Motor neuron (in vitro differentiated cells): Measurements from ENCODE around the gene BEND7. TPM values are rescaled to one million over a fixed set of nuclear protein-coding genes. Genes with fewer than 3 reads are reported as not detected.

Experiments
- ATAC-seq, 8 experiments: fragments of 200-7000 bp; cut with Tn5 transposase; replicated peaks in 6 of 8; 2 replicates each; pipeline ENCODE4 v1.8.0; 2021; ENCODE audit warnings: mild to moderate bottlenecking in 8 of 8, moderate library complexity in 8 of 8
- H3K27ac ChIP-seq, 2 donors: fragments of 250-450 bp; sonication (Bioruptor Pico); 2 replicates each; pipeline ENCODE4 v1.9.0; 2021; ENCODE audit warnings: antibody characterized with exemption in 2 of 2, mild to moderate bottlenecking in 2 of 2, moderate library complexity in 1 of 2
- H3K4me1 ChIP-seq, 2 donors: fragments of 250-450 bp; sonication (Bioruptor Pico); replicated peaks in 1 of 2; 2 replicates each; pipeline ENCODE4 v1.6.1; 2021; ENCODE audit warnings: antibody characterized with exemption in 2 of 2, mild to moderate bottlenecking in 2 of 2, moderate library complexity in 1 of 2
- H3K4me3 ChIP-seq, 5 donors: fragments of 250-450 bp; sonication (Bioruptor Pico); 2 replicates each; pipeline ENCODE4 v1.9.0; 2021; ENCODE audit warnings: antibody characterized with exemption in 5 of 5, mild to moderate bottlenecking in 5 of 5, moderate library complexity in 4 of 5
- WGBS, 10 experiments: fragments of 450-650 bp; shearing (Covaris generic); methylation state at CpG; one replicate each; pipeline ENCODE4 v1.0.0; 2022; 5-methylcytosine and 5-hydroxymethylcytosine counted together
- in situ Hi-C, 9 experiments: fragments of 400-800 bp; cut with MboI; loops; one replicate each; pipeline ENCODE4 v1.15.0; 2021; ENCODE audit warnings: low sequenced_read_pairs in 9 of 9, low pct_unique_long_range_greater_than_20kb in 2 of 9; ENCODE audit not compliant: unreplicated experiment in 9 of 9
- total RNA-seq, 8 experiments: library from RNA; unstranded; fragments of 300-600 nt; gene quantifications; 2 replicates each; pipeline versions ENCODE4 v1.2.3 to v1.2.4, GENCODE V29; 2022

BEND7 gene
- total RNA-seq, 8 experiments from 2014 or later, result 10.4 to 229 (median 20.5) TPM

DNA sequence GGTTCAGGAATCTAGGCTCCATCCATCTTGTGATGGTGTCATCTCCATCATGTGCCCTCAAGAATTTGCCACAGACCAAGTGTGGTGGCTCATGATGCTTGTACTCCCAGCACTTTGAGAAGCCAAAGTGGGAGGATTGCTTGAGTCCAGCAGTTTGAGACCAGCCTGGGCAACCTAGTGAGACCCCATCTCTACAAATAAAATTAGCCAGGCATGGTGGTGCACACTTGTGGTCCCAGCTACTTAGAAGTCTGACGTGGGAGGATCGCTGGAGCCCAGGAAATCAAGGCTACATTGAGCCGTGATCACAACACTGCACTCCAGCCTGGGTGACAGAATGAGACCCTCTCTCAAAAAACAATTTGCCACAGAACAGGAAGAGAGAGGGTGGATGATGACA, 127.7 kb downstream of the BEND7 start:
- H3K27ac ChIP-seq, result no peak overlapping the region
- no peak overlapping the region for H3K4me3 ChIP-seq
- 60 to 100% (median 95%) methylated on average over 1 to 3 of the region's 3 CpGs; no CpG with 5 or more reads in 4 of the 10 experiments for WGBS, 10 experiments
- no peaks in the 10 kb centered on the region for H3K4me1 ChIP-seq
- in situ Hi-C loops, result no loop called here
- ATAC-seq, result no peak

- in situ Hi-C loops, result no loop called here
- Histone ChIP-seq H3K4me3 (no peak overlapping the region), H3K4me1 (no peaks in the 10 kb centered on the region), H3K27ac (no peak overlapping the region)
- peak in 1 of 8 experiments; percentile 25 for ATAC-seq
- 20 to 82% (median 66%) methylated on average over 1 to 12 of the region's 15 CpGs for WGBS, 10 experiments
Measured at GRCh38 chr10:13400196-13400965, 128.4 kb downstream of the BEND7 start.

DNA sequence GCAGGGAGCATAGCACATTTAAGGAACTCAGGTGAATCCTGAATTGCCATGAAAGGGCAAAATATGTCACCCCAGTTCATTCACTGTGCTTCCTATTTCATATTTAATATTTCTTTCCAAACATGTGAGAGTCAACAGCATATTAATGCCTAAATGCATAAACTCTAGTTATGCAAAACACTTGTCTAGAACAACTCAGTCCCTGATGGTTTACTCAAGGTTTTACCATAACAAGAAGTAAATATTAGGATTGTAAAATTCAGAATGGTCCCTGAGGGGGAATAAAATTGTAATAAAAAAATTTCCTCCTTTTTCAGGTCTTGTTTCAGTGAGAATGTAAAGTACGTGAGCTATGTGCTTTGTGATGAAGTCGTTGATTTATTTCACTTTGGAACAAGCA, 129.1 kb downstream of the BEND7 start:
- Histone ChIP-seq H3K4me3 (no peak overlapping the region), H3K4me1 (no peaks in the 10 kb centered on the region), H3K27ac (no peak overlapping the region)
- ATAC-seq, result peak in 1 of 8 experiments; percentile 66
- WGBS, 10 experiments, result 6 to 100% (median 79%) methylated on average over 1 to 2 of the region's 2 CpGs
- in situ Hi-C loops, result no loop called here

DNA sequence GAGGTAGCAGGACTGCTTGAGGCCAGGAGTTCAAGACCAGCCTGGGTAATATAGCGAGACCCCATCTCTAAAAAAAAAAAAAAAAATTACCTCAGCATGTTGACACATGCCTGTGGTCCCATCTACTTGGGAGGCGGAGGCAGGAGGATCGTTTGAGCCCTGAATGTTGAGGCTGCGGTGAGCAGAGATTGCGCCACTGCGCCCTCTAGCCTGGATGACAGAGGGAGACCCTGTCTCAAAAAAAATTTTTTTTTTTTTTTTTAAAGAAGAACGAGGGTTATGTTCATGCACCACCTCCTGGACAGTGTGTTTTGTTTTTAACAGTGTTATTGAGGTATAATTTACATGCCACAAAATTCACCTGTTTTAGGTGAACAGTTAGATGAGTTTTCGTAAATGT, 129.6 kb downstream of the BEND7 start:
- WGBS, 10 experiments, result 28 to 100% (median 86%) methylated on average over 1 to 8 of the region's 8 CpGs
- no peak for ATAC-seq
- Histone ChIP-seq H3K4me3 (no peak overlapping the region), H3K27ac (no peak overlapping the region), H3K4me1 (no peaks in the 10 kb centered on the region)
- in situ Hi-C loops, result no loop called here

DNA sequence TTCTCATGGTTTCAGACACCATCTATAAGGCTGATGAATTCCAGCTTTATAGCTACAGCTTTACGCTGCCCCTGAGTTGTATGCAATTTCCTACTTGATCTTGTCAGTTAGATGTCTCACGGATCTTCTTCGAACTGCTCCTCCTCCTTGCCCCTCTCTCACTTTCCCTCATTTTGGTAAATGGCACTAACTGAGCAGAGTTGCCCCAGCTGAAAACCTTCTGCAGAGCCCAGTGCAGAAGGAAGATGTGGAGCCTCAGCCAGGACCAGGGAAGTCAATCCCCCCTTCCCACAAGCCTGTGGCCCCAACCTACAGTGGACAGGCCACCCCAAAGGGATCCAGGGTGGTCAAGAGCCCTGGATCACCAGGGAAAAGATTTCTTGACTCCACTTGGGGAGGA, 131.8 kb downstream of the BEND7 start:
- ATAC-seq, result no peak
- in situ Hi-C loops, result no loop called here
- WGBS, 10 experiments, result 20 to 95% (median 86%) methylated on average over 1 to 3 of the region's 3 CpGs; no CpG with 5 or more reads in 4 of the 10 experiments
- no peak overlapping the region for H3K27ac ChIP-seq
- H3K4me3 ChIP-seq, result no peak overlapping the region
- no peaks in the 10 kb centered on the region for H3K4me1 ChIP-seq

- Histone ChIP-seq H3K27ac (no peak overlapping the region), H3K4me3 (no peak overlapping the region), H3K4me1 (no peaks in the 10 kb centered on the region)
- ATAC-seq, result no peak
- in situ Hi-C loops, result no loop called here
Measured at GRCh38 chr10:13396369-13396768, 132.4 kb downstream of the BEND7 start.

DNA sequence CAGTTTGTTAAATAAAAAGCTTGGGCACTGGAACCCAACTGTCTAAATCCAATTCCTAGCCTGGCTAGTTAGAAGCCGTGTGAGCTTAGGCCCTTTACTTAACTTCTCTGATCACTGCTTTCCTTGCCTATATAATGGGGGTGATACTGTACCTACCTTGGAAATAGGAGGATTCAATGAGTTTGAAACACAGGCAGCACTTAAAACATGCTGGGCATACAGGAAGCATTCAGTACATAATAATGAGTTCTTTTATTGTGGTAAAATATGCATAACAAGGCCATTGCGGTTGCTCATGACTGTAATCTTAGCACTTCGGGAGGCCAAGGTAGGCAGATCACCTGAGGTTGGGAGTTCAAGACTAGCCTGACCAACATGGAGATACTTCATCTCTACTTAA, 133.3 kb downstream of the BEND7 start:
- no peaks in the 10 kb centered on the region for H3K4me1 ChIP-seq
- WGBS, 10 experiments, result 60 to 100% (median 80%) methylated on average over 1 to 2 of the region's 3 CpGs; no CpG with 5 or more reads in 5 of the 10 experiments
- no peak overlapping the region for H3K27ac ChIP-seq
- H3K4me3 ChIP-seq, result no peak overlapping the region
- no peak for ATAC-seq
- in situ Hi-C loops, result no loop called here

DNA sequence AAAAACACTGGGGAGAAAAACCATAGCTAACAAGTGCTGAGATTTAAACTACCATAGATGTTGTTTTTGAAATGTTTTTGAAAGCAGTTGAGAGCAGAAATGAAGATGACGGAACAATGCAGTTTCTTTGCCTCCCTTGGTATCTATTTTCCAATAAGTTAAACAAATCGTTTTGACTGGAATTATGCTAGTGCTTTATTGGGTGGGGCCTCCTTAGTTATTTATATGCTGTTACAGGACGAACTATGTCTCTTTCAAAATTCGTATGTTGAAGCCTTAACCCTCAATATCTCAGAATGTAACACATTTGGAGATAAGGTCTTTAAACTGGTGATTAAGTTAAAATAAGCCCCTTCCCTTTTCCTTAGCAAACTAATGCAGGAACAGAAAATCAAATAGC, 135.2 kb downstream of the BEND7 start:
- in situ Hi-C loops, result no loop called here
- peak in 3 of 8 experiments; percentile 32 to 69 (median 57) for ATAC-seq

GRCh38 chr10:13392701-13393100, 136.1 kb downstream of the BEND7 start:
- in situ Hi-C loops, result no loop called here
- Histone ChIP-seq H3K4me1 (no peaks in the 10 kb centered on the region), H3K4me3 (no peak overlapping the region), H3K27ac (no peak overlapping the region)
- ATAC-seq, result no peak
- WGBS, 10 experiments, result 40 to 100% (median 82%) methylated on average over 1 to 5 of the region's 5 CpGs

More for the DNA sequence above, 135.2 kb downstream of the BEND7 start:
- Histone ChIP-seq H3K4me3 (no peak overlapping the region), H3K27ac (no peak overlapping the region), H3K4me1 (no peaks in the 10 kb centered on the region)
- 0 to 85% (median 60%) methylated on average over 1 to 4 of the region's 4 CpGs; no CpG with 5 or more reads in 1 of the 10 experiments for WGBS, 10 experiments

Other genes with a start within 250 kb of the BEND7 start
- gene PHYH, start 228.9 kb downstream of the BEND7 start, total RNA-seq, result 10 to 100 TPM in 7 of 8 experiments, 1 to 10 TPM in 1; 8.8 to 26.4 (median 19.3) TPM
- 10 to 100 TPM; 19.7 to 93.3 (median 42.9) TPM for gene SEPHS1, start 180.7 kb downstream of the BEND7 start, total RNA-seq
- 100 to 1,000 TPM in 3 of 8 experiments, 10 to 100 TPM in 5; 27.3 to 170 (median 34.7) TPM for gene PRPF18, start 58.0 kb upstream of the BEND7 start, total RNA-seq